ENCODE measurements around the gene RASGRF1.

RASGRF1 gene

DNA sequence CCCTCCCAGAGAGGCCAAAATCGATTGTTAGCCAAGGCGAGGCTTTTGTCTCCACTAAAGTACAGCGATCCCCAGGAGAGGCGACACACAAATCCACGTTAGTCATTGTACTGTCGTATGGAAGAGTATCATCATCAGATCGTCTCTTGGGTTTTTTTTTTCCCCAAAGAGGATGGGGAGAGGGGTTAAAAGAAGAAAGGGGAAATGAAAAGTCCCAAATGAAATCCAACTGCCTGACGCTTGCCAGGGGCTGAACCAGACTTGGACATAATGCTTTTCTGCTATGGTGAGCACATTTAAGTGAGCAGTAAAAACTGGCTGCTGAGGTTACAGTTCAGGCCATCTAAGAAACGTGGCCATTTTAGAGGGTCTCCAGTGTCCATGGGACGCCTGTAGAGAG lies 107.8 kb downstream of the RASGRF1 start:
- DNase-seq: peak; percentile 75

DNA sequence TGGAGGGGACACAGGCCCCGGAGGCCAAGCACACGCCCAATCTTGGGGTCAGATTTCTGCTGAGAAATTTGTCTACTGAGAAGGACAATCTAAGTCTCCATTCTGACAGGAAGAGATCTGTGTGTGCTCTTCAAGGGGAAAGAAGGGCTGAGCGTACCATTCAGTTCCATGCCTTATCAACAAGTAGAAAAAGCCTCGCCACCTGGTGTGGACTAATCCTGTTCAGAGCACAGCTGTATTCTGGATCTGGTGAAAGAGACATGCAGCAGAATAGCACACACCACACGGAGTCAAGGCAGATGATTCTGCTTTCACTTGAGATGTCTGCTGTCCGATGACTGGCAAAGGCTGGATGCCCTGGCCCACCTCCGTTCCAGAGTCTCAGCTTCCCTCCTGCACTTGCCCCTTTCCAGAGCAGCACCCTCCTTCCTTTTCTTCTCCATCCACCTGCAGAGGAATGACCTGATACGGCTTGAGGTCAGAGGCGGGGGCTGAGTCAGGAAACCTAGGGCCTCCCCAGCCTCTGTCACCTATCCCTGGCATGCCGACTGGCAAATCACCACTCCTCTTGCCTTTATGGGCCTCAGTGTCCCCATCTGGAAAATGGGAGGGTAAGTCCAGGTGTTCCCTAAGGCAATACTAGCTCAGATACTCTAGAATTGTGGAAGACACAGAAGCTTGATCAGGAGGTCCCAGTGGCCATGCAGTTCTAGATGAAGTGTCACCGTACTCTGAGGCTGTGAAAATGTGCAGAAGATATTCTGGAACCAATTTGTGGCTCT lies 108.9 kb downstream of the RASGRF1 start:
- no peak for DNase-seq

- no peak for DNase-seq
Measured at GRCh38 chr15:78979456-78980320, 110.9 kb downstream of the RASGRF1 start.

- DNase-seq: no peak
Measured at GRCh38 chr15:78978601-78979179, 111.9 kb downstream of the RASGRF1 start.

DNA sequence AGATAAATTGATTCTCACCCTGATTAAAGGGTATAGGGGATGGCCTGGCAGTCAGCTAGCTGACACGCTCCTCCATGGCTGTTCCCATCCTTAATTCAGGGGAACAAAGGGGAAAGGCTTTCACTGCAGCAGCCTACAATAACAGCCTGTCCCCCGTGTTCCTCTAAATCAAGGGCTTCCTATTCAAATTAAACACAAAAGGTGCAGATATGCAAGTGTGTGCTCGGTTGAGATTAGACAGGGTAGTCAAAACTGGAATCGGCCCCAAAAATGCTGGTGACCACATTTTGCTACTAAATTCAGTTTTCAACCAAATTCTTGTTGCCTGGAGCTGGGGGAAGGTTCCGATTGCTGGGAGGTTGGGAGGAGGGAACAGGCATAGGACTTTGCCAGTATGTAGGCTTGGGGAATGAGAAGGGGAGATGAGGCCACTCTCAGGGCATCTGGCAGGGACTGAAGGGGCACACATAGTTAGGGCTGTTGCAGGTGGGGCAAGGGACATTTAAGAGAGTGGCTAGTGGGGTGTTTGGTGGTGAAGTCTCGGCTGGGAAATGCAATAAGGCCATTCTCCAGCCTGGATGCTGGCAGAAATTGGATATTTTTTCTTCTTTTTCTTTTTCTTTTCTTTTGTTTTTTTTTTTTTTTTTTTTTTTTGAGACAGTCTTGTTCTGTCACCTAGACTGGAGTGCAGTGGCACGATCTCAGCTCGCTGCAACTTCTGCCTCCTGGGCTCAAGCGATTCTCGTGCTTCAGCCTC lies 112.8 kb downstream of the RASGRF1 start:
- no peak for DNase-seq

DNA sequence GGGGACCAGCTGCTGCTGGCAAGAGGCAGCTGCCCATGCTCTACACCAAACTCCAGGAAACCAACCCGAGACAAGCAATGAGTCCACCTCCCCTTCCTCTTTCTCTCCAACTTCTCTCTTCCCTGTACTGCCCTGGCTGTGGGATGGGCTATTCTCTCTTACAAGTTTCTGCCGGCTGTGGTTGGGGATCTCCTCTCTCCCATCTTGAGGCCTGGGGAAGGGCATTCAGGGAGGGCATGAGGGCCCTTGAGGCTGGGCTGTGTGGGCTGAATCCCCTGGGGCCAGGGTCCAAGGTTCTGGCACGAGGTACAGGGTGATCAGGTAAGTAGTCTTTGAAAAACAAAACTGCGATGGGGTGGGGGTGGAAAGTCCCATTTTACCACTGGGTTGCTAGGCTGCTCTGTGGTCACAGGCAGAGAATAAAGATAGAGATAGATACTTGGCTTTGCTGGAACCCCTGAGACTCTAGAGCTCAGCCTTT lies 113.4 kb downstream of the RASGRF1 start:
- DNase-seq: peak; percentile 71

- DNase-seq: peak; percentile 43
Measured at GRCh38 chr15:78976691-78977090, 113.9 kb downstream of the RASGRF1 start.

DNA sequence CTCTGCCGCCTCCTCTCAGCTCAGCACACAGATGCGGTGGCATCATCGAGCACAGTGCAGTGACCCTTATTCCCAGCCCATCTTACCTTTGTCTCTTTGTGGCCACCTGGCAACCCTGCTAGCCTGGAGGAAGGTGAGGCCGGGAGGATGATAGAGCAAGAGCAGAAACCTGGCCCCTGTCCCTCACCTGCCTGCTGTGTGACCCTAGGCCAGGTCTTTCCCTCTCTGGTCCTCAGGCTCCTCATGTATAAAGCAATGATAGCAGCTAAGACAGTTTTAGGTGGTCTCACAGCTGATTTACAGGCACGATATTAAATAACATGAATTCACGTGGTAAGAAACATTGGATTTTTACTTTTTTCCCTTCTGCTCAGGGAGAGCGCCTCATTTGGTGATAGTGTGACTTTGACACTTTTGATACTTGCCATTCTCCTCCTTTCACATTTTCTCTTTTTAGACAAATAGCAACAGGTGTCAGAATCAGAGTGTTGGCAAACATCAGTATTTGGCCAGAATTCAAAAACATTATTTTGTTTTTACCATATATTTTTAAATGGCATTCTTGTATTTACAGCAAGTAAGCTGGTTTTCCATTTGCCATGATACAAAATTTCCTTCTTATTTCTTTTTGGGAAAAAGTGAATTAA lies 116.2 kb downstream of the RASGRF1 start:
- DNase-seq: no peak

DNA sequence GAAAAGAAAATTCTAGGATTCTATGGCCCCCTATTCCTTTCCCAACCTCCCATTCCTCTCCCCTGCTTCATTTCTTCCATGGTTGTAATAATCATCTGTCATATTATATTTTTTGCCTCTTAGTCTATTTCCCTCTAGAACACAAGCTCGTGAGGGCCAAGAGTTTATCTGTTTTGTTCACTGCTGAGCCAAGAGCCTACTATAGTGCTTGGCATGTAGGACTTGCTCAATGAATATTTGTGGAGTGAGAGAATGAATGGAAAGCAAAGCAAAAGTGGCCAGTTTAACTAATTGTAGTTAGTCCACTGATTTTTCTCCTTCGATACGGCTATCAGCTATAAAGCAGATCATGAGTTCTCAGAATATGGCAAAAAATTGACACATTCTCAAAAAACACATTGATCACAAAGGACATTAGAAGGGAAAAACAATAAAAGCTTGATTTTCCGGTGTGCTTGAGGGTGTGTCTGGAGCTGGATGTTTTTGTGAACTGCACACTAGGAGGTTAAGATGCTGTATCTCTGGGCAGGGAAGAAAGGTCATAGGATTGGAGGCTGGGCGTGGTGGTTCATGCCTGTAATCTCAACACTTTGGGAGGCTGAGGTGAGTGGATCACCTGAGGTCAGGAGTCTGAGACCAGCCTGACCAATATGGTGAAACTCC lies 120.8 kb downstream of the RASGRF1 start:
- no peak for DNase-seq

DNA sequence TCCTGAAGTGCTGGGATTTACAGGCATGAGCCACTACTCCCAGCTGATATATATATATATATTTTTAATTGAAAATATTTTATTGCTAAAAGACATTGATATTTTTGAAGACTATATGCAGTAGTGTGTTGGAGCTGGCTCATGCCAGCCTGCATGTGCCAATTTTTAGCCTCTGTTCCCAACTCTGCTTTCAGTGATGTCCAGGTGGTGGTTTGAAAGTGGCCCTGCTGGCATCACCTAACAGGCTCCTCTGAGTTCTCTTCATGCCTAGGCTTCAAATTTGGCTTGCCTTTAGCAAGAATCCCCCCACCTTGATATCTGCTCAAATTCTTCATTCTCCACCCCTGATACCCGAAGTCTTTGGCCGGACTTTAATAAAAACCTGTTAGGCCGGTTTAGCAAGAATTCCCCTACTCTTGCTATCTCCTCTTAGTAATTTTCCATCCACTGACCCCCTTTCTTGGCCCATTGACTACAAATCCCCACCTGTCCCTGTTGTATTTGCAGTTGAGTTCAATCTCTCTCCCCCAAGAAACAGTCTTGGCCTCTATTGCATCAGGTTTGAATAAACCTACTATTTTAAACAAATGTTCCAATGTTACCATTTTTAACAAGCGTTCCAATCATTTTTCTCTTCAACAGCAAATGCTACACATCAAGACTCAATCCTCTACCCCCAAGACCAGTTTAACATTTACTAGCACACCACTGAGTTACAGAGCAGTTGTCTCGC lies 121.9 kb downstream of the RASGRF1 start:
- DNase-seq: no peak

DNA sequence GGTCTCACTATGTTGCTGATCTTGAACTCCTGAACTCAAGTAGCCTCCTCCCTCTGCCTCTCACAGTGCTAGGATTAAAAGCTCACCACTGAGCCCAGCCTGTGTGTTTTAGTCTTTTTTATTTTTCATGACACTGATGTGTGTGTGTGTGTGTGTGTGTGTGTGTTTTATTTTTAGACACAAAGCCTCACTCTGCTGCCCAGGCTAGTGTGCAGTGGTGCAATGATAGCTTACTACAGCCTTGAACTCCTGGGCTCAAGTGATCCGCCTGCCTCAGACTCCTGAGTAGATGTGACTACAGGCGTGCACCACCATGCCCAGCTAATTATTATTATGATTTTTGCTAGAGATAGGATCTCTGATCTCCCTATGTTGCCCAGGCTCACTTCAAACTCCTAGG lies 122.5 kb downstream of the RASGRF1 start:
- peak; percentile 27 for DNase-seq

GRCh38 chr15:78960308-78960707 lies 130.3 kb downstream of the RASGRF1 start:
- DNase-seq: no peak

DNA sequence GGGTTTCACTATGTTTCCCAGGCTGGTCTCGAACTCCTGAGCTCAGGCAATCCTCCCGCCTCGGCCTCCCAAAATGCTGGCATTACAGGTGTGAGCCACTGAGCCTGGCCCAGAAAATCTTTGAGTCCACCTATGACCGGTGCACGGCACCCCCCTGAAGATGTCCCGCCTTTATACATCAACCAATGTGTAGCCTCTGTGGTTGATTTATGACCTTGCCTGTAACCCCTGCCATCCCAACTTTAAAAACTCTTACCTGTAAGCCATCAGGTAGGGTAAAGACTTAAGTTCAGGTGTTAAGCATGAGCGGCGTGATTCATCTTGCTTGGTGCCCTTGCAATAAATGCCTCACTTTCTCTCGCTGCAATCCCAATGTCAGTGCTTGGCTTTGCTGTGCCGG lies 131.2 kb downstream of the RASGRF1 start:
- DNase-seq: no peak

DNA sequence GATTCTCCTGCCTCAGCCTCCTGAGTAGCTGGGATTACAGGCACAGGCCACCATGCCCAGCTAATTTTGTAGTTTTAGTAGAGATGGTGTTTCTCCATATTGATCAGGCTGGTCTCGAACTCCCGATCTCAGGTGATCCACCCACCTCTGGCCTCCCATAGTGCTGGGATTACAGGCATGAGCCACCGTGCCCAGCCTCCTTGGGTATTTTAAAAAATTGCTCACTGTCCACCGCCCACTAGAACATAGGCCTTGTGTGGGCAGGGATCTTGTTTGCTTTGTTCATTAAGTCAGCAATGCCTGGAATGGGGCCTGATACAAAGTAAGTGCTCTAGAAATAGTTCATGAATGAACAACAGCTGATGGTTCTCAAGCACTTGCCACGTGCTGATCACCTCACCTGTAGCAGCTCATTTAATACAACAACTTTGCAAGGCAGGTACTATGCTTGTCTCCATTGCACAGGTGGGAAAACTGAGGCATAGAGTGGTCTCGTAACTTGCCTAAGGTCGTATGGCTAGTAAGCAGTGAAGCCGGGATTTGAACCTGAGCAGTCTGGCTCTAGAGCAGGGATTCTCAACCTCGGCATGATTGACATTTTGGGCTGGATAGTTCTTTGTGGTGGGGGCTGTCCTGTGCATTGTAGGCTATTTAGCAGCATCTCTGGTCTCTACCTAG lies 133.0 kb downstream of the RASGRF1 start:
- DNase-seq: no peak

- no peak for DNase-seq
Measured at GRCh38 chr15:78956937-78957336, 133.6 kb downstream of the RASGRF1 start.

DNA sequence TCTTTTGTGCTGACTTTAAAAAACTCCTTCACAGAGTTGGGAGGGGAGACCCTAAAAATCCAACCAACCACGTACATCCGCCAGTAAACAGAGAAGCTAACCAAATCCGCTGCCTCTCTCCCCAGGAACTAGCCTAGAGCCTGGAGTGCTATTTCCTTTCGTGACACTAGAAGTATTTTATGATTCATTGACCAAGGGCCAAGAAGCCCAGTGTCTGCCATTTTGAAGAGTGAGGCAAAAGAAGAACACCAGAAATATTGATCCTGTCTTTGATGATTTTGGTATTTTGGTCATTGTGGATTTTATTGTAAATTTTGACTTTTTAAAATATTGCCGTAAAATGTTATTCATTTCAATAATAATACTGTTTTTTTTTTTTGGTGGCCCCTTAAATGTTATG lies 135.2 kb downstream of the RASGRF1 start:
- no peak for DNase-seq

GRCh38 chr15:78951841-78952238 lies 138.7 kb downstream of the RASGRF1 start:
- no peak for DNase-seq

DNA sequence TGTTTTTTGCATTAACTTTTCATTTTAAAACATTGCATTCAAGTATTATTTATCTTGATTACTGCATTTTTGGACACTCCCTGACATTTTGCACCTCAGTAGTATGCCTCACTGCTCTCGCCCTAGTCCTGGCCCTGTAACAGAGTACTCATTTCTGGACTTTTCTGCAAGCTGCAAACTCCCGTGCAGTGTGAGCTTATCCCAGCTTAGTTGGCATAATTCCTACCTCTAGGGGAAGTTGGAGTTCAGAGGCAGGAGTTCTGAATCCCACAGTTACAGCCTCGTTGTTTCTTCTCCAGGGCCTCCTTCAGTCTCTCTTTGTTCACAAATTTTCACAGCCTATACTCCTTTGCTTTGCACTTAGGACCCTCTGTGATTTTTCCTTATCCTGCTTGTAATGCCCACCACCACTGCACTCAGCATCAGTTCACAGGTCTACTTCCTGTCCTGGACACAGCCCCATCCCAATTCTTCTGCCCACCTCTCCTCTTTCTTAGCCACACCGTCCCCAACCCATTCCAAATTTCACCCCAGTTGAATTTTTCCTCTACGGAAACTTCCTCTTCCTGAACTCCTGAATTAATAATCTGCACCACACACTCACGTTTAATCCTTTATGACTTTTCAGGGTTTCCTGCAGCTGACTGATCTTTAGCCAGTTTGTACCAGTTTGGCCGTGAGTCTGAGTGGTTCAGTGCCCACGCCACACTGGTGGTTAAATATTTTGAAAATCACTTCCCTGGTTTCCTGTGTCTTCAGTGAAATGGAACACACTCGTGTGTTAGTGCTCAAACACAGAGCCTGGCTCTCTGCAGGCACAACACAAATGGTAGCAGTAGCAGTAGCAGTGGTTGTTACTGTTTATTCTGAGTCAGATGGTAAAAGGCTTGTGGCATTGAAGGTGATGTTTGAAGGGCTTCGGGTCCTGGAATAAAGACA lies 139.4 kb downstream of the RASGRF1 start:
- DNase-seq: peak; percentile 1

GRCh38 chr15:78950343-78950742 lies 140.2 kb downstream of the RASGRF1 start:
- no peak for DNase-seq

Measured in MV-4-11 (cell line).